Activated naive CD8-positive, alpha-beta T cell (primary cell): ENCODE measurements around the gene LRP5.
"Not testable (repeated sequence)": the region's sequence is repeated elsewhere in the genome, so short reads cannot be mapped to it uniquely, and the experiment has no call there.

Experiments used
- H3K27ac Mint-ChIP-seq: one replicate; pipeline ENCODE4 v1.8.0; 2021; ENCODE audit warnings: mixed read lengths
- H3K27me3 Mint-ChIP-seq: one replicate; pipeline ENCODE4 v1.8.0; 2021; ENCODE audit warnings: mixed read lengths
- H3K36me3 Mint-ChIP-seq: one replicate; pipeline ENCODE4 v1.8.0; 2021; ENCODE audit warnings: mixed read lengths
- H3K4me1 Mint-ChIP-seq: one replicate; pipeline ENCODE4 v1.8.0; 2021; ENCODE audit warnings: low read depth, mixed read lengths
- H3K4me3 Mint-ChIP-seq: one replicate; pipeline ENCODE4 v1.8.0; 2021; ENCODE audit warnings: mild to moderate bottlenecking, mixed read lengths
- H3K9me3 Mint-ChIP-seq: one replicate; pipeline ENCODE4 v1.8.0; 2021; ENCODE audit warnings: low read depth, mixed read lengths

The LRP5 gene

GRCh38 chr11:68420171-68420570 is 107.8 kb downstream of the LRP5 start:
- no peak overlapping the region for H3K4me3 Mint-ChIP-seq
- H3K27ac Mint-ChIP-seq = no peak overlapping the region
- no peaks in the 10 kb centered on the region for H3K27me3 Mint-ChIP-seq
- H3K9me3 Mint-ChIP-seq = no peaks in the 10 kb centered on the region
- H3K36me3 Mint-ChIP-seq = peaks cover 9% of the 10 kb centered on the region
- no peaks in the 10 kb centered on the region for H3K4me1 Mint-ChIP-seq

GRCh38 chr11:68423481-68423880 is 111.1 kb downstream of the LRP5 start:
- peaks cover 6% of the 10 kb centered on the region for H3K36me3 Mint-ChIP-seq
- H3K9me3 Mint-ChIP-seq = no peaks in the 10 kb centered on the region
- no peaks in the 10 kb centered on the region for H3K27me3 Mint-ChIP-seq
- H3K4me3 Mint-ChIP-seq = no peak overlapping the region
- H3K27ac Mint-ChIP-seq = no peak overlapping the region
- no peaks in the 10 kb centered on the region for H3K4me1 Mint-ChIP-seq

DNA sequence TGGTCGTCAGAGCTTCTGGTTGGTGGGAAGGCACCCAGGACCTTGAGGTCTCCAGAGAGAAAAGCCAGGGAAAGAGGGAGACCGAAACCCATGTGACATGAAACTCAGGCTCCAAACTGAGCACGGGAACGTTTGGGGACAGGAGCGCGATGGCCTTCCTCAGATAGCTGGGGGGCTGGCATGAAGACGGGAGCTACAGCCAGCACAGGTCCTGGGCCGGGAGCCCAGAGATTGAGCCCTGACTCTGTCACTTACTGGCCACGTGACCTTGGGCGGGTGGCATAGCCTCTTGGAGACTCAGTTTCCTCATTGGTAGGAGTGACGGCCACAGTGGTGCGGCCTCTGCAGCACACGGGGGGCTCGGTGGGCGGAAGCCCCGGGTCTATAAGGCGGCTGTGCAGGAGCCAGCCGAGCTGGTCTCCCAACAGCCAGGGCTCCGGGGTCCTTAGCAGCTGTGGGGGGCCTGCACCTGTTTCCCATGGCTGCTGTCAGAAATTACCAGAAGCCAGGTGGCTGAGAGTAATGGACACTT is 111.8 kb downstream of the LRP5 start:
- H3K36me3 Mint-ChIP-seq = peaks cover 8% of the 10 kb centered on the region
- H3K4me1 Mint-ChIP-seq = no peaks in the 10 kb centered on the region
- H3K27ac Mint-ChIP-seq = no peak overlapping the region
- H3K9me3 Mint-ChIP-seq = no peaks in the 10 kb centered on the region
- no peak overlapping the region for H3K4me3 Mint-ChIP-seq
- H3K27me3 Mint-ChIP-seq = no peaks in the 10 kb centered on the region

- H3K9me3 Mint-ChIP-seq = peaks cover 5% of the 10 kb centered on the region
- H3K4me3 Mint-ChIP-seq = no peak overlapping the region
- H3K27me3 Mint-ChIP-seq = no peaks in the 10 kb centered on the region
- no peak overlapping the region for H3K27ac Mint-ChIP-seq
- no peaks in the 10 kb centered on the region for H3K4me1 Mint-ChIP-seq
- H3K36me3 Mint-ChIP-seq = peaks cover 14% of the 10 kb centered on the region
Observed at GRCh38 chr11:68424981-68425865, 112.8 kb downstream of the LRP5 start.

DNA sequence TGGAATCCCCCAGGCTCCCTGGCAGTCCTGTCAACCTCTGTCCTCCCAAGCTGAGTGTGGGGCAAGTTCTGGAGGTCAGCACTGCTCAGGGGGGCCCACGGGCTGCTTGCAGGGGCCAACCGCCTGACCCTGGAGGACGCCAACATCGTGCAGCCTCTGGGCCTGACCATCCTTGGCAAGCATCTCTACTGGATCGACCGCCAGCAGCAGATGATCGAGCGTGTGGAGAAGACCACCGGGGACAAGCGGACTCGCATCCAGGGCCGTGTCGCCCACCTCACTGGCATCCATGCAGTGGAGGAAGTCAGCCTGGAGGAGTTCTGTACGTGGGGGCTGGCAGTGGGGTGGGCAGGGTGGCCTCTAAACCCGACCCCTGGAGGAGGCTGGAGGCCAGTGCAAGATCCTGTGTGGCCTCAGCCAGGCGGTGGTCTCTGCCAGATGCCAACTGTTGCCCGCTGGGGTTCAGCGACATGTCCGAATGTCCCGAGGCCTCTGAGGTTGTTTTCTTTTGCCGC is 113.5 kb downstream of the LRP5 start:
- peaks cover 19% of the 10 kb centered on the region for H3K36me3 Mint-ChIP-seq
- H3K4me3 Mint-ChIP-seq = no peak overlapping the region
- no peak overlapping the region for H3K27ac Mint-ChIP-seq
- H3K4me1 Mint-ChIP-seq = no peaks in the 10 kb centered on the region
- H3K27me3 Mint-ChIP-seq = no peaks in the 10 kb centered on the region
- H3K9me3 Mint-ChIP-seq = peaks cover 5% of the 10 kb centered on the region

DNA sequence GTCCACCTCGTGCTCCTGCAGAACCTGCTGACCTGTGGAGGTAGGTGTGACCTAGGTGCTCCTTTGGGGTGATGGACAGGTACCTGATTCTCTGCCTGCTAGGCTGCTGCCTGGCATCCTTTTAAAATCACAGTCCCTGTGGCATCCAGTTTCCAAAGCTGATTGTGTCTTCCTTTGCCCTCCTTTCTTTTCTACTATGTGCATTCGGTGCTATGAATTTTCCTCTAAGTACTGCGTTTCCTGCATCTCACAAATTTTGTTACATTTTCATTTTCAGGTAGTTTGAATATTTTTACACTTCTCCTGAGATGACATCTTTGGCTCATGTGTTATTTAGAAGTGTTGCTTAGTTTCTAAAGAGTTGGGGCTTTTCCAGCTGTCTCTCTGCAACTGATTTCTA is 117.3 kb downstream of the LRP5 start:
- Mint-ChIP-seq H3K27me3 (no peaks in the 10 kb centered on the region), H3K4me3 (no peak overlapping the region), H3K9me3 (peaks cover 5% of the 10 kb centered on the region), H3K4me1 (no peaks in the 10 kb centered on the region), H3K36me3 (peaks cover 19% of the 10 kb centered on the region), H3K27ac (no peak overlapping the region)

DNA sequence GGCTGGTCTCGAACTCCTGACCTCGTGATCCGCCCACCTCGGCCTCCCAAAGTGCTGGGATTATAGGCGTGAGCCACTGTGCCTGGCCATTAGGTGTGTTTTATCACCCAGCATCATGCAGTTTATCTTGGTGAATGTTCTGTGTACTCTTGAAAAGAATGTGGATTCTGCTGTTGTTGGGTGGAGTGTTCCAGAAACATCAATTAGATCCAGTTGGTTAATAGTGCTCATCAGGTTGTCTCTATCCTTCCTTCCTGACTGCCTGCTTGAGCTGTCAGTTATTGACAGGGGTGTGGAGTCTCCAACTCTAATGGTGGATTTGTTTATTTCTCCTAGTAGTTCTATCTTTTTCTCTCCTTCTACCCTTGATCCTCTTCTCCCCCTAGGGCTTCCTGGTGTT is 118.0 kb downstream of the LRP5 start:
- no peaks in the 10 kb centered on the region for H3K27me3 Mint-ChIP-seq
- no peak overlapping the region for H3K27ac Mint-ChIP-seq
- H3K4me1 Mint-ChIP-seq = no peaks in the 10 kb centered on the region
- no peak overlapping the region for H3K4me3 Mint-ChIP-seq
- peaks cover 5% of the 10 kb centered on the region for H3K9me3 Mint-ChIP-seq
- H3K36me3 Mint-ChIP-seq = peaks cover 18% of the 10 kb centered on the region

- peaks cover 5% of the 10 kb centered on the region for H3K9me3 Mint-ChIP-seq
- no peak overlapping the region for H3K27ac Mint-ChIP-seq
- peaks cover 18% of the 10 kb centered on the region for H3K36me3 Mint-ChIP-seq
- H3K27me3 Mint-ChIP-seq = no peaks in the 10 kb centered on the region
- H3K4me3 Mint-ChIP-seq = no peak overlapping the region
- H3K4me1 Mint-ChIP-seq = no peaks in the 10 kb centered on the region
Observed at GRCh38 chr11:68430801-68431200, 118.4 kb downstream of the LRP5 start.

DNA sequence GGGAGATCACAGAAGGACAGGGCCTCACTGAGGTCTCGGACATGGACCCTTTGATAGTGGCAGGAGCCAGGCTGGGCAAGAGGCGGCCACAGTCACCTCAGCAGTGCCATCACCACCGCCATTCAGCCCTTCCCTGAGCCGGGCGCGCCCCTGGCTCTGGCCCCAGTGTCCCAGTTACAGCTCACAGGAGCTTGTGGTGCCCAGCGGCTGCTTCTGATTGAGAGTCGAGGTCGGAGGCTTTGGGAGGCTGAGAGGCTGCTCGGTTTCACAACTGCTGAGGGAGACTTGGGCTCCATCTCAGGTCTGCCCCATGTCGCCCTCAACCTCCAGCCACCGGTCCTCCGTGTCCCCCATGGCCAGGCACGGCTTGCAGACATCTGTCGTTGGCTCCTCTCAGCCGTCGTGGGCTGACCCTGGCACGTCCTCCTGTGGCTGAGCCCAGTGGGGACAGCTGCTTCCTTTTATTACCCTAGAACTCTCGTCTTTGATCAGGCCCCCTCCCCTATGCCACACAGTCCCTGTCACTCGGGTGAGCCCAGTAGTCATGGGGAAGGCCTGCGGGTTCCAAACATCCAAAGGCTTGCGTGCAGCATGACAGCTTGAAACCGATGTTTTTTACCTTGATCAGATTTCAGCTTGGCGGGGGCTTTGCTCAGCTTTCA is 119.7 kb downstream of the LRP5 start:
- Mint-ChIP-seq H3K4me1 (no peaks in the 10 kb centered on the region), H3K9me3 (peaks cover 5% of the 10 kb centered on the region)

GRCh38 chr11:68432874-68433273 is 120.5 kb downstream of the LRP5 start:
- Mint-ChIP-seq H3K4me1 (no peaks in the 10 kb centered on the region), H3K9me3 (peaks cover 5% of the 10 kb centered on the region), H3K36me3 (peaks cover 18% of the 10 kb centered on the region), H3K27me3 (no peaks in the 10 kb centered on the region), H3K27ac (no peak overlapping the region), H3K4me3 (no peak overlapping the region)

More for the DNA sequence above, 119.7 kb downstream of the LRP5 start:
- Mint-ChIP-seq H3K27me3 (no peaks in the 10 kb centered on the region), H3K4me3 (no peak overlapping the region), H3K36me3 (peaks cover 18% of the 10 kb centered on the region), H3K27ac (no peak overlapping the region)

GRCh38 chr11:68433541-68433940 is 121.2 kb downstream of the LRP5 start:
- no peaks in the 10 kb centered on the region for H3K4me1 Mint-ChIP-seq
- peaks cover 5% of the 10 kb centered on the region for H3K9me3 Mint-ChIP-seq
- H3K4me3 Mint-ChIP-seq = no peak overlapping the region
- H3K36me3 Mint-ChIP-seq = peaks cover 14% of the 10 kb centered on the region
- no peak overlapping the region for H3K27ac Mint-ChIP-seq
- no peaks in the 10 kb centered on the region for H3K27me3 Mint-ChIP-seq

DNA sequence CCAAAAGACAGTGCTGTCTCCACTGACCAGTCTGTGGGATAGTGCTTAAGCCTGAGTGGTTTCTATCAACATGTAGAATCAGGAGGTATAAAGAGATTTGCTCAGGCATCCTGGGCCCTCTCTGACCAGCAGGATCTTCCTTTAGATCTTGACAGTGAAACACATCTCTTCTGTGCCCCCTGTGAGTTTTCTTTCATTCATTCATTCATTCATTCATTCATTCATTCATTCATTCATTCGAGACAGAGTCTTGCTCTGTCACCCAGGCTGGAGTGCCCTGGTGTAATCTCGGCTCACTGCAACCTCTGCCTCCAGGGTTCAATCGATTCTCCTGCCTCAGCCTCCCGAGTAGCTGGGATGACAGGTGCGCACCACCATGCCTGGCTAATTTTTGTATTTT is 121.8 kb downstream of the LRP5 start:
- not testable (repeated sequence) for H3K27ac Mint-ChIP-seq, H3K27me3 Mint-ChIP-seq, H3K4me3 Mint-ChIP-seq, H3K4me1 Mint-ChIP-seq, H3K9me3 Mint-ChIP-seq
- H3K36me3 Mint-ChIP-seq = peaks cover 12% of the 10 kb centered on the region

DNA sequence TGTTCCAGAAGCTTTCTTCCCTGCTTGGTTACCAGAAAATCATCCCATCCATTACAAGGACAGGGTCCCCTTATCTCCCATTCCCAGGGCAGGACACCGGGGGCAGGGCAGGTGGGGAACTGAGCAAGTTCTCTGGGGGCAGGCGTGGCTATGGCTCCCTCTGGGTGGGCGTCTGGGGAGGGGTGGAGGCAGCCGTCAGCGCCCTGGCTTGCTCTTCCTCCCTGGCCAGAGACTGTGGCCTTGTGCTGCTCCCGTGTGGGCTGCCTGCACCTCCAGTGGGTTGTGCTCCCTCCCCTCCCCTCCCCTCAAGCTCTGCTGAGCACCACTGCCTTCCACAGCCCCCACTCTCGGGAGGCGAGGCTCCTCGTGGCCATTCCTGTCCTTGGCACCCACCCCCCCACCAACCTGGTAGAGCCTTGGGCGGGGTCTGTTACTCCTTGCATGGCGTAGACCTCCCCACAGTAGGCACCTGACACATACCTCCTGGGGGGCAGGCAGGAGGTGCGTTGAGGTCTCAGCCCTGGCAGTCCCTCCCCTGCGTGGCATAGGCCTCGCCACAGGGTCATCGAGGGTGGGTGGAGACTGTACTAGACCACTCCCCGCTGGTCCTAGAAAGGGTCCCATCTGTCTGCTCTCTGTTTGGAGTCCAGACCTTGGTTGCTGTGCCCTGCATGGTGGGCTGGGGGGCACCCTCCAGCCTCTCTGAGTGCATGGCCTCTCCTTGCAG is 123.9 kb downstream of the LRP5 start:
- Mint-ChIP-seq H3K36me3 (no peaks in the 10 kb centered on the region), H3K4me3 (no peak overlapping the region), H3K9me3 (no peaks in the 10 kb centered on the region), H3K27ac (no peak overlapping the region), H3K4me1 (no peaks in the 10 kb centered on the region), H3K27me3 (no peaks in the 10 kb centered on the region)

DNA sequence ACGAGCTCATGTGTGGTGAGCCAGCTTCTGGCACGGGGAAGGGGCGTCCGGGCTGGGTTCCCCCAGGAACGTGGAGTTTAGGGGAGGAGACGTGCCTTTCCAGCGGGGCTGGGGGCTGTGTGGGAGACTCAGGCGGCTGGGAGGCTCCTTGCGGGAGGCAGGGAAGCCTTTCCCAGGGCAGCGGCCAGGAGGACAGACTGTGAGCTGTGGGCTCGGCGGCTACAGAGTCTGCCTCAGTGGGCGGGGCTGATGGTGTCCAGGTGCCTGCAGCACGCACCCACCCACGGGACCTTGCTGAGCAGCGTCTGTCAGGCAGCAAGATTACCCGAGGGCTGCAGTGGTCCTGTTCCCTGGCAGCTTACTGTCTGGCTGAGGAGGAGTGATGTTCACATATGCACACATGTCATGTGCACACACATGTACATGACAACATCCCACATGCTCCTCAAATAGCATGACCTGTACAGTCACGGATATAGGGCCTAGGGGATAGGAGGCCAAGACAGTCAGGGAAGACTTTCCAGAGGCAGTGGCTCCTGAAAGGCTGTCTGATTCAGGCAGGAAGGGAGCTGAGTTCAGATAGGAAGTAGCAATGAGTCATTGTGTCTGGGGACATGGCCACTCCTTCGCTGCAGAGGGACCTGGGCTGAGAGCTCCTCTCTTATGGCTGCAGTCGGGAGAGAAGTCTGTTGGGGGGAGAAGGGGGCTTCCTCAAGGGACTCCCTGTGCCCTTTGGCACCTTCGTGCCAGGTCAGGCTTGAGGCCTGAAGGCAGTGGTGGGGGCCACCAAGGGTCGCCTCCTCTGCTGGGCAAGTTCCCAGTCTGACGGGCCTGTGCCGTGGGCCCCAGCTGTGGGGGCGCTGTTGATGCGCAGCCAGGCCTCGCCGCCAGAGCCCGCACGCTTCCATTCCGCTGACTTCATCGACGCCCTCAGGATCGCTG is 124.9 kb downstream of the LRP5 start:
- Mint-ChIP-seq H3K9me3 (no peaks in the 10 kb centered on the region), H3K27ac (no peak overlapping the region), H3K4me3 (no peak overlapping the region), H3K27me3 (no peaks in the 10 kb centered on the region), H3K36me3 (no peaks in the 10 kb centered on the region), H3K4me1 (no peaks in the 10 kb centered on the region)
